ENCODE results near the gene NSD2.

Gene NSD2

GRCh38 chr4:1864076-1865008 is 6.9 kb upstream of the NSD2 start:
- DNase-seq (ENCODE audit: low read depth): no peak

- DNase-seq (ENCODE audit: low read depth): no peak
Observed at GRCh38 chr4:1866189-1866661, 5.0 kb upstream of the NSD2 start.

GRCh38 chr4:1868293-1868692 is 2.9 kb upstream of the NSD2 start:
- DNase-seq (ENCODE audit: low read depth): no peak

GRCh38 chr4:1868912-1869311 is 2.3 kb upstream of the NSD2 start:
- no peak for DNase-seq (ENCODE audit: low read depth)

GRCh38 chr4:1869530-1870327 is 1.5 kb upstream of the NSD2 start:
- no peak for DNase-seq (ENCODE audit: low read depth)

GRCh38 chr4:1870328-1870577 is 940 bp upstream of the NSD2 start:
- no peak for DNase-seq (ENCODE audit: low read depth)

GRCh38 chr4:1871471-1872021 is 353 bp downstream of the NSD2 start:
- no peak for DNase-seq (ENCODE audit: low read depth)

- DNase-seq (ENCODE audit: low read depth): no peak
Observed at GRCh38 chr4:1872870-1873269, 1.7 kb downstream of the NSD2 start.

GRCh38 chr4:1873291-1873690 is 2.1 kb downstream of the NSD2 start:
- no peak for DNase-seq (ENCODE audit: low read depth)

GRCh38 chr4:1873776-1874175 is 2.6 kb downstream of the NSD2 start:
- DNase-seq (ENCODE audit: low read depth): no peak

- DNase-seq (ENCODE audit: low read depth): no peak
Observed at GRCh38 chr4:1874201-1874600, 3.0 kb downstream of the NSD2 start.

GRCh38 chr4:1879485-1879884 is 8.3 kb downstream of the NSD2 start:
- no peak for DNase-seq (ENCODE audit: low read depth)

- DNase-seq (ENCODE audit: low read depth): no peak
Observed at GRCh38 chr4:1880332-1880731, 9.1 kb downstream of the NSD2 start.

- DNase-seq (ENCODE audit: low read depth): no peak
Observed at GRCh38 chr4:1882850-1883271, 11.7 kb downstream of the NSD2 start.

- no peak for DNase-seq (ENCODE audit: low read depth)
Observed at GRCh38 chr4:1883583-1883982, 12.4 kb downstream of the NSD2 start.

GRCh38 chr4:1885414-1885813 is 14.2 kb downstream of the NSD2 start:
- no peak for DNase-seq (ENCODE audit: low read depth)

GRCh38 chr4:1887052-1887451 is 15.9 kb downstream of the NSD2 start:
- DNase-seq (ENCODE audit: low read depth): no peak

- no peak for DNase-seq (ENCODE audit: low read depth)
Observed at GRCh38 chr4:1890979-1891570, 19.9 kb downstream of the NSD2 start.

- no peak for DNase-seq (ENCODE audit: low read depth)
Observed at GRCh38 chr4:1895971-1896657, 24.9 kb downstream of the NSD2 start.

- DNase-seq (ENCODE audit: low read depth): no peak
Observed at GRCh38 chr4:1896658-1896991, 25.4 kb downstream of the NSD2 start.

GRCh38 chr4:1898007-1898406 is 26.8 kb downstream of the NSD2 start:
- no peak for DNase-seq (ENCODE audit: low read depth)

- DNase-seq (ENCODE audit: low read depth): no peak
Observed at GRCh38 chr4:1898681-1899080, 27.5 kb downstream of the NSD2 start.
